DND-41 (cell line): Measurements from ENCODE around the gene SLC28A3.

ENCODE experiments used
- ATAC-seq: fragments of 200-7000 bp; cut with Tn5 transposase; 3 replicates; pipeline ENCODE4 v1.9.1; 2021; ENCODE audit warnings: low read depth; ENCODE audit not compliant: insufficient read depth
- DNase-seq: peaks from one replicate; pipeline ENCODE4 v3.0.0-alpha.2; 2020
- H2AFZ ChIP-seq: 2 replicates; pipeline ENCODE4 v1.6.0; 2012; ENCODE audit warnings: low read depth, low read length
- H3K27ac ChIP-seq: 2 replicates; pipeline ENCODE4 v1.5.1; 2012; ENCODE audit warnings: low read length, inconsistent platforms
- H3K27me3 ChIP-seq: fragments of 200-600 bp; sonication (generic); 2 replicates; pipeline ENCODE4 v1.6.0; 2012; ENCODE audit warnings: low read length, mild to moderate bottlenecking, inconsistent platforms; ENCODE audit not compliant: insufficient read depth, poor library complexity
- H3K36me3 ChIP-seq: 2 replicates; pipeline ENCODE4 v1.5.1; 2012; ENCODE audit warnings: low read length, inconsistent platforms; ENCODE audit not compliant: insufficient read depth
- H3K4me1 ChIP-seq: 2 replicates; pipeline ENCODE4 v1.5.1; 2012; ENCODE audit warnings: mild to moderate bottlenecking, low read length; ENCODE audit not compliant: insufficient read depth
- H3K4me2 ChIP-seq: 2 replicates; pipeline ENCODE4 v1.6.0; 2012; ENCODE audit warnings: mild to moderate bottlenecking, moderate library complexity, low read length, inconsistent platforms; ENCODE audit not compliant: insufficient read depth
- H3K4me3 ChIP-seq, 2 experiments: fragments of 200-600 bp in 1 of 2; shearing (Covaris generic) in 1 of 2; 2 replicates each; pipeline ENCODE4 v1.5.1; 2012 to 2016; ENCODE audit warnings: inconsistent platforms in 2 of 2, low read length in 2 of 2, mild to moderate bottlenecking in 2 of 2, low read depth in 1 of 2, moderate library complexity in 1 of 2
- H3K79me2 ChIP-seq: 2 replicates; pipeline ENCODE4 v1.6.0; 2012; ENCODE audit warnings: low read length, inconsistent platforms; ENCODE audit not compliant: insufficient read depth
- H3K9ac ChIP-seq: 2 replicates; pipeline ENCODE4 v1.6.0; 2012; ENCODE audit warnings: low read depth, mild to moderate bottlenecking, inconsistent platforms, low read length, moderate library complexity
- H3K9me3 ChIP-seq: 2 replicates; pipeline ENCODE4 v1.5.1; 2012; ENCODE audit warnings: low read length, moderate library complexity, mild to moderate bottlenecking, inconsistent platforms; ENCODE audit not compliant: insufficient read depth, severe bottlenecking
- H4K20me1 ChIP-seq: 2 replicates; pipeline ENCODE4 v1.6.0; 2012; ENCODE audit warnings: low read length; ENCODE audit not compliant: insufficient read depth
- CTCF ChIP-seq: IDR thresholded peaks from 2 replicates; pipeline ENCODE4 v1.5.1; 2012; ENCODE audit warnings: borderline replicate concordance, low read length, moderate library complexity, mild to moderate bottlenecking; ENCODE audit not compliant: poor library complexity, severe bottlenecking; ENCODE audit errors: extremely low read depth
- EZH2 ChIP-seq: IDR thresholded peaks from 3 replicates; pipeline ENCODE4 v1.6.1; 2012; ENCODE audit warnings: borderline replicate concordance, low read depth, mild to moderate bottlenecking, moderate library complexity, low read length, inconsistent platforms; ENCODE audit not compliant: severe bottlenecking

SLC28A3 gene

GRCh38 chr9:84331119-84331809 lies 9.3 kb downstream of the SLC28A3 start:
- Histone ChIP-seq H3K4me3 (no peak overlapping the region), H3K9ac (no peak overlapping the region), H3K79me2 (no peaks in the 10 kb centered on the region), H3K27me3 (no peaks in the 10 kb centered on the region), H4K20me1 (no peaks in the 10 kb centered on the region), H3K27ac (no peak overlapping the region), H3K4me1 (no peaks in the 10 kb centered on the region), H2AFZ (no peak overlapping the region), H3K9me3 (no peaks in the 10 kb centered on the region), H3K4me2 (no peak overlapping the region), H3K36me3 (no peaks in the 10 kb centered on the region)
- no peak for DNase-seq
- no peak for TF ChIP-seq CTCF
- TF ChIP-seq EZH2: no peak
- no peak for ATAC-seq

- Histone ChIP-seq H3K9me3 (no peaks in the 10 kb centered on the region), H3K4me3 (no peak overlapping the region), H3K9ac (no peak overlapping the region), H2AFZ (no peak overlapping the region), H3K27ac (no peak overlapping the region), H3K4me1 (no peaks in the 10 kb centered on the region), H3K79me2 (no peaks in the 10 kb centered on the region), H3K36me3 (no peaks in the 10 kb centered on the region), H3K4me2 (no peak overlapping the region), H4K20me1 (no peaks in the 10 kb centered on the region), H3K27me3 (no peaks in the 10 kb centered on the region)
- no peak for TF ChIP-seq CTCF
- no peak for TF ChIP-seq EZH2
- ATAC-seq (no peak), DNase-seq (no peak)
These were observed 10.3 kb downstream of the SLC28A3 start for GRCh38 chr9:84330246-84330645.

GRCh38 chr9:84327184-84327583 lies 13.4 kb downstream of the SLC28A3 start:
- H3K36me3 ChIP-seq: no peaks in the 10 kb centered on the region
- H3K27me3 ChIP-seq: no peaks in the 10 kb centered on the region
- ATAC-seq: no peak

More at GRCh38 chr9:84327184-84327583, 13.4 kb downstream of the SLC28A3 start:
- H3K9ac ChIP-seq: no peak overlapping the region
- no peaks in the 10 kb centered on the region for H3K79me2 ChIP-seq
- no peak overlapping the region for H3K4me2 ChIP-seq
- no peak overlapping the region for H2AFZ ChIP-seq
- H4K20me1 ChIP-seq: no peaks in the 10 kb centered on the region
- no peak overlapping the region for H3K4me3 ChIP-seq
- no peak for TF ChIP-seq CTCF
- no peak for TF ChIP-seq EZH2
- H3K27ac ChIP-seq: no peak overlapping the region
- H3K4me1 ChIP-seq: no peaks in the 10 kb centered on the region
- no peak for DNase-seq
- no peaks in the 10 kb centered on the region for H3K9me3 ChIP-seq
